Activated CD8-positive, alpha-beta T cell treated with anti-CD3 and anti-CD28 coated beads, Interleukin-2, amount 10 ng/mL, durations not matched to agents 7 days and 5 days (primary cell): Measurements from ENCODE around the gene JUND. TPM values are rescaled to one million over a fixed set of nuclear protein-coding genes. Genes with fewer than 3 reads are reported as not detected.

Experiments
- ATAC-seq: fragments of 150-1000 bp; cut with Tn5 transposase; one replicate; pipeline ENCODE4 v1.10.0; 2021; ENCODE audit warnings: moderate library complexity
- CTCF ChIA-PET: fragments of 350-600 bp; sonication (Branson Sonifier 250); formaldehyde crosslinking; loops from one replicate; lab custom pipeline; 2021; ENCODE audit warnings: antibody characterized with exemption; lab: Charles Lee
- POLR2A ChIA-PET: fragments of 350-600 bp; sonication (Branson Sonifier 250); formaldehyde crosslinking; loops from one replicate; lab custom pipeline; 2021; ENCODE audit warnings: antibody characterized with exemption; lab: Charles Lee
- DNase-seq: peaks from one replicate; pipeline ENCODE4 v3.0.0-alpha.2; 2020
- H3K27ac Mint-ChIP-seq: one replicate; pipeline ENCODE4 v1.8.0; 2021; ENCODE audit warnings: mild to moderate bottlenecking, mixed read lengths
- H3K27me3 Mint-ChIP-seq: one replicate; pipeline ENCODE4 v1.8.0; 2021; ENCODE audit warnings: low read depth, mixed read lengths
- H3K36me3 Mint-ChIP-seq: one replicate; pipeline ENCODE4 v1.8.0; 2021; ENCODE audit warnings: low read depth, mixed read lengths
- H3K4me1 Mint-ChIP-seq: one replicate; pipeline ENCODE4 v1.8.0; 2021; ENCODE audit warnings: low read depth, mixed read lengths
- H3K4me3 Mint-ChIP-seq: one replicate; pipeline ENCODE4 v1.8.0; 2021; ENCODE audit warnings: mild to moderate bottlenecking, mixed read lengths
- H3K9me3 Mint-ChIP-seq: one replicate; pipeline ENCODE4 v1.8.0; 2022; ENCODE audit warnings: mixed read lengths; ENCODE audit not compliant: insufficient read depth
- total RNA-seq, 2 experiments: library from RNA; stranded (reverse); gene quantifications; one replicate each; pipeline ENCODE4 v1.2.3, GENCODE V29; 2021

The JUND gene
- total RNA-seq, 2 experiments from 2014 or later: 462 to 469 TPM

DNA sequence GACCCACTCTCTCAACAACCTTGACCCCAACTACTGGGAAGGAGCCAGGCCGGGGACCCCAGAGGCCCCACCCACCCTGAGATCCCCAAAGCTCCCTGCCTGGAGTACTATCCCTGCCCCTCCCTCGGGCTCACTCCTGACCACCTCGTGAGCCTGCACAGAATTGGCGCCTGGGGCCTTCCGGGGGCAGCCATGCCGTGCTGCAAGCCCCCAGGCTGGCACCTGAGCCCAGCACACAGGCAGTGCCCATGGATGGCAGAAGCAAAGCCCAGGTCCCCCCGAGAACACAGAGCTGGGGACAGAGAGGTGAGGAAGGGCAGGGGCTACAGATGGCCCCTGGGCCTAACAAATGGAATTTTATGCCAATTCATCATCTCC lies 27.5 kb upstream of the JUND start:
- H3K27me3 Mint-ChIP-seq: no peaks in the 10 kb centered on the region
- H3K4me3 Mint-ChIP-seq: no peak overlapping the region
- CTCF ChIA-PET: interaction anchor here (3.4 kb wide), 1 partner anchor 29 kb away, joined by 49 read pairs; the partner anchor contains the start of gene JUND
- peaks cover 56% of the 10 kb centered on the region for H3K4me1 Mint-ChIP-seq
- H3K36me3 Mint-ChIP-seq: peaks cover 74% of the 10 kb centered on the region
- no peak overlapping the region for H3K27ac Mint-ChIP-seq
- POLR2A ChIA-PET: interaction anchor here (1.6 to 17.3 kb wide), 3 partner anchors 9 to 30 kb away, joined by 7 to 647 read pairs (median 9); partner anchors contain the start of gene JUND
- DNase-seq (no peak), ATAC-seq (no peak)
- H3K9me3 Mint-ChIP-seq: no peaks in the 10 kb centered on the region

- Mint-ChIP-seq H3K9me3 (no peaks in the 10 kb centered on the region), H3K27me3 (no peaks in the 10 kb centered on the region), H3K4me3 (no peak overlapping the region), H3K4me1 (peaks cover 56% of the 10 kb centered on the region), H3K36me3 (peaks cover 75% of the 10 kb centered on the region), H3K27ac (no peak overlapping the region)
- DNase-seq: no peak
- POLR2A ChIA-PET: interaction anchor here (1.6 to 17.3 kb wide), 3 partner anchors 10 to 29 kb away, joined by 7 to 647 read pairs (median 9); partner anchors contain the start of gene JUND
- no peak for ATAC-seq
- CTCF ChIA-PET: interaction anchor here (3.4 kb wide), 1 partner anchor 28 kb away, joined by 49 read pairs; the partner anchor contains the start of gene JUND
Observed at GRCh38 chr19:18308051-18308947, 26.9 kb upstream of the JUND start.

- POLR2A ChIA-PET: interaction anchor here (1.0 to 17.3 kb wide), 6 partner anchors 10 to 28 kb away, joined by 3 to 647 read pairs (median 8); partner anchors contain the start of gene JUND
- H3K27me3 Mint-ChIP-seq: no peaks in the 10 kb centered on the region
Observed at GRCh38 chr19:18307271-18307681, 25.9 kb upstream of the JUND start.

GRCh38 chr19:18306888-18307260 lies 25.5 kb upstream of the JUND start:
- Mint-ChIP-seq H3K27me3 (no peaks in the 10 kb centered on the region), H3K36me3 (peaks cover 67% of the 10 kb centered on the region), H3K4me1 (peaks cover 57% of the 10 kb centered on the region), H3K9me3 (no peaks in the 10 kb centered on the region), H3K27ac (peak overlapping the region; percentile 94), H3K4me3 (peak overlapping the region; percentile 99)
- no peak for ATAC-seq
- CTCF ChIA-PET: interaction anchor here (0.6 to 3.4 kb wide), 6 partner anchors 10 to 132 kb away, joined by 3 to 49 read pairs (median 5); partner anchors contain the start of genes JUND and LSM4
- no peak for DNase-seq
- POLR2A ChIA-PET: interaction anchor here (1.0 to 17.3 kb wide), 6 partner anchors 10 to 28 kb away, joined by 3 to 647 read pairs (median 8); partner anchors contain the start of gene JUND

More at GRCh38 chr19:18307271-18307681, 25.9 kb upstream of the JUND start:
- Mint-ChIP-seq H3K4me3 (peak overlapping the region; percentile 99), H3K27ac (peak overlapping the region; percentile 94), H3K9me3 (no peaks in the 10 kb centered on the region), H3K36me3 (peaks cover 68% of the 10 kb centered on the region), H3K4me1 (peaks cover 54% of the 10 kb centered on the region)
- CTCF ChIA-PET: interaction anchor here (0.6 to 3.4 kb wide), 6 partner anchors 9 to 133 kb away, joined by 3 to 49 read pairs (median 5); partner anchors contain the start of genes JUND and LSM4
- DNase-seq (no peak), ATAC-seq (no peak)

DNA sequence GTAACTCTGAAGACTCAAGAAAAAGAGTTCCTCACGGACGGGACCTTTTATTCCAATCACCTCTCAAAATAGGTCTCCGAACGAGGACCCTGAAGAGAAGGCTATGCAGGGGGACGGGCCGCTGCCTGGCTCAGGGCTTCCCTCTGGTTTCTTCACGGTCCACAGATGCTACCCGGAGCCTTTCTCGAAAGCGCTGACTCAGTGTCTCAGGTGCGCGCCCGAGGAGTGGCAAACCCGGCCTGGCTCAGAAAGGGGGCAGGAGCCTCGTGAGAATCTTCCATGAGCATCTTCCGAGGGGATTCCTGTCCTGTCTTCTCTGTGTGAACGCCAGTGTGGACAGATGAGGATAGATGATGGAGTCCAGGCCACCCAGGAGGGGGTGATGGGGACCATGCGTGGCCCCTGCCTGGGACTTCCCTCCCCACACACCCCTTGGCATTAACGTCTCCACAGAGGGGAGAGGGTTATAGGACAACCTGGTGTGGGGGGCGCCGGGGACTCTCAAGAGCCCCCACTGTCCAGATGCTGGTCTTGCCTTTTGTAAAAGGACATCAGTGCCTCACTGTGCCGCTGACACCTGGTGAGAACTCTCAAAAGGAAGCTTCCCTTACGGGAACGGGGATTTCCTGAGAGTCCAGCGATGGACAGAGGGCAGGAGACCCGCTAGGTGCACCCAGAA lies 24.9 kb upstream of the JUND start:
- Mint-ChIP-seq H3K27me3 (no peaks in the 10 kb centered on the region), H3K9me3 (no peaks in the 10 kb centered on the region), H3K36me3 (peaks cover 66% of the 10 kb centered on the region), H3K4me3 (peak overlapping the region; percentile 99), H3K4me1 (peaks cover 59% of the 10 kb centered on the region), H3K27ac (peak overlapping the region; percentile 94)
- DNase-seq (no peak), ATAC-seq (no peak)
- ChIA-PET CTCF (interaction anchor here (1.0 to 7.6 kb wide), 6 partner anchors 10 to 115 kb away, joined by 3 to 255 read pairs (median 6); partner anchors contain the start of genes JUND and LSM4), POLR2A (interaction anchor here (0.6 to 17.3 kb wide), 11 partner anchors 10 to 27 kb away, joined by 3 to 647 read pairs (median 9); partner anchors contain the start of genes JUND and LSM4)

DNA sequence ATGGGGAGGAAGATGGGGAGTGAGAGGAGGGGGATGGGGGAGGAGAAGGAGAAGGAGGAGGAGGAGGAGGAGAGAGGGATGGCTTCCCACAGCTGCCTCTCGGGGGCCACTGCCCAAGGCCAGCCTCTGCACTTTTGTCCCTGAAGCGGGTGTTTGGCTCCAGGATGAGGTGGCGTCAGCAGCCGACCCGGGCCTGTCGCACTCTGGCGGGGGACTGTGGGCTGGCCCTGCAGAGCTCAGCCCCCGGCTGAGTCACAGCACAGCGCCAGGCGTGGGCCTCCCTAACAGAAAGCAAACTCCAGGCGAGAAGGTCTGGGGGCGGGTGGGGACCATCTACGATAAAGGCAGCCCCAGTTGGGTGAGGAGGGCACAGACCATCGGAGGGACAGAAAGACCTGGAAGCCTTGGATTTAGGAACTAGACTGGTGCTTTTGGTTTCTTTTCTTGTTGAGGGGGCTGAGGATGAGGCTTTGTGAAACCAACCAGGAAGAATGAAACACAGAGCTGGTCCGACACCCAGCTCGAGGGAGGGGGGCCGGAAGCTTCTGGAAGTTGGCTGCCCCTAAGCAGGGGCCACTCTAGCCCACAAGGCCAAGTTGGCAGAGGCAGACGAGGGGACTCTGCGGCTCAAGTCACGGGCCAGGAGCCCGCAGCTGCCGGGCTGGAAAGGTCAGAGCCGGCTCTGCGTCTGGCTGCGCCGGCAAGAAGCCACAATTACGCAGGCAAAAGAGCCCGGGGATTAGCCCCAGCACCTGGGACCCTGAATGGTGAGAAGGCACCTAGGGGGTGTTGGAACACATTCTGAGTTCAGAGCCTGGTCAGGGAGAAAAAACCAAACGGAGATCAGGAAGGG lies 23.3 kb upstream of the JUND start:
- ATAC-seq: peak; percentile 74
- ChIA-PET CTCF (interaction anchor here (0.8 to 7.6 kb wide), 10 partner anchors 10 to 83 kb away, joined by 3 to 255 read pairs (median 9); partner anchors contain the start of genes JUND and LSM4), POLR2A (interaction anchor here (0.8 to 10.5 kb wide), 13 partner anchors 9 to 109 kb away, joined by 3 to 513 read pairs (median 7); partner anchors contain the start of genes IQCN, JUND, LSM4 and RAB3A)
- Mint-ChIP-seq H3K4me1 (peaks cover 49% of the 10 kb centered on the region), H3K36me3 (peaks cover 55% of the 10 kb centered on the region), H3K9me3 (no peaks in the 10 kb centered on the region), H3K27me3 (no peaks in the 10 kb centered on the region), H3K4me3 (peak overlapping the region; percentile 99), H3K27ac (peak overlapping the region; percentile 94)
- peak; percentile 87 for DNase-seq

- Mint-ChIP-seq H3K9me3 (no peaks in the 10 kb centered on the region), H3K27me3 (no peaks in the 10 kb centered on the region), H3K4me3 (peak overlapping the region; percentile 99), H3K36me3 (peaks cover 51% of the 10 kb centered on the region), H3K27ac (peak overlapping the region; percentile 94), H3K4me1 (peaks cover 49% of the 10 kb centered on the region)
- POLR2A ChIA-PET: interaction anchor here (0.9 to 10.5 kb wide), 9 partner anchors 9 to 109 kb away, joined by 3 to 513 read pairs (median 18); partner anchors contain the start of genes JUND and LSM4
- peak; percentile 7 for ATAC-seq
- CTCF ChIA-PET: interaction anchor here (0.9 to 7.6 kb wide), 9 partner anchors 12 to 84 kb away, joined by 3 to 255 read pairs (median 10); partner anchors contain the start of genes JUND and LSM4
- DNase-seq: no peak
Observed at GRCh38 chr19:18304208-18304457, 22.7 kb upstream of the JUND start.

- H3K36me3 Mint-ChIP-seq: peaks cover 42% of the 10 kb centered on the region
- ATAC-seq: no peak
- ChIA-PET POLR2A (interaction anchor here (0.9 to 10.5 kb wide), 4 partner anchors 10 to 22 kb away, joined by 3 to 513 read pairs (median 118); partner anchors contain the start of genes JUND and LSM4), CTCF (interaction anchor here (0.7 to 7.6 kb wide), 4 partner anchors 10 to 21 kb away, joined by 3 to 255 read pairs (median 28); partner anchors contain the start of genes JUND and LSM4)
- H3K27ac Mint-ChIP-seq: peak overlapping the region; percentile 52
- H3K4me3 Mint-ChIP-seq: peak overlapping the region; percentile 15
- no peak for DNase-seq
- H3K9me3 Mint-ChIP-seq: no peaks in the 10 kb centered on the region
- no peaks in the 10 kb centered on the region for H3K27me3 Mint-ChIP-seq
- peaks cover 48% of the 10 kb centered on the region for H3K4me1 Mint-ChIP-seq
Observed at GRCh38 chr19:18301718-18302111, 20.3 kb upstream of the JUND start.

GRCh38 chr19:18300930-18301717 lies 19.7 kb upstream of the JUND start:
- Mint-ChIP-seq H3K4me1 (peaks cover 46% of the 10 kb centered on the region), H3K4me3 (peak overlapping the region; percentile 15), H3K27ac (peak overlapping the region; percentile 57), H3K9me3 (no peaks in the 10 kb centered on the region), H3K36me3 (peaks cover 40% of the 10 kb centered on the region), H3K27me3 (no peaks in the 10 kb centered on the region)
- ATAC-seq: no peak
- DNase-seq: no peak
- ChIA-PET POLR2A (interaction anchor here (5.4 to 10.5 kb wide), 3 partner anchors 10 to 22 kb away, joined by 80 to 513 read pairs (median 157); partner anchors contain the start of genes JUND and LSM4), CTCF (interaction anchor here (4.9 to 7.6 kb wide), 2 partner anchors 10 to 21 kb away, joined by 52 to 255 read pairs; partner anchors contain the start of gene JUND)
